ENCODE results near the gene TAF11. TPM values are rescaled to one million over a fixed set of nuclear protein-coding genes. Genes with fewer than 3 reads are reported as not detected.

The TAF11 gene
- total and polyA plus RNA-seq, 11 donors, result 14.6 to 75.7 (median 21.8) TPM

- Histone ChIP-seq H3K27ac (no peak overlapping the region), H3K4me1 (no peaks in the 10 kb centered on the region), H3K4me3 (no peak overlapping the region), H3K9me3 (no peaks in the 10 kb centered on the region), H3K36me3 (peaks cover 0 to 95% (median 70%) of the 10 kb centered on the region in 9 donors), H3K27me3 (no peaks in the 10 kb centered on the region)
- no peak for ATAC-seq
- TF ChIP-seq CTCF (IDR thresholded peaks at IDR 0.05), result no peak
- no peak for TF ChIP-seq POLR2A (IDR thresholded peaks at IDR 0.05)
- DNase-seq, result no peak
- intact Hi-C loops (cut with DNase I), result no loop called here
- WGBS, 4 donors, result 93 to 96% (median 94%) methylated on average over 2 of the region's 2 CpGs
Measured at GRCh38 chr6:34829137-34829536, 58.7 kb downstream of the TAF11 start.

Other genes with a start within 250 kb of the TAF11 start
- gene ILRUN, start 191.3 kb downstream of the TAF11 start, total RNA-seq, result 100 to 1,000 TPM in 8 of 9 donors, 10 to 100 TPM in 1; 91.2 to 191 (median 116) TPM
- 100 to 1,000 TPM in 1 of 2 donors, 10 to 100 TPM in 1; 95.4 to 150 TPM for gene ILRUN, start 191.3 kb downstream of the TAF11 start, polyA plus RNA-seq
- 100 to 1,000 TPM; 122 to 223 (median 148) TPM for gene SNRPC, start 130.5 kb downstream of the TAF11 start, total RNA-seq
- gene SNRPC, start 130.5 kb downstream of the TAF11 start, polyA plus RNA-seq, result 100 to 1,000 TPM; 210 to 286 TPM
- 10 to 100 TPM; 16.5 to 36.8 (median 22.4) TPM for gene BLTP3A, start 96.0 kb downstream of the TAF11 start, total RNA-seq
- gene BLTP3A, start 96.0 kb downstream of the TAF11 start, polyA plus RNA-seq, result 10 to 100 TPM in 1 of 2 donors, 1 to 10 TPM in 1; 4.1 to 13.9 TPM
- gene ANKS1A, start 1.2 kb upstream of the TAF11 start, total RNA-seq, result 10 to 100 TPM; 23.8 to 49.5 (median 30.4) TPM
- gene ANKS1A, start 1.2 kb upstream of the TAF11 start, polyA plus RNA-seq, result 10 to 100 TPM; 11.0 to 17.7 TPM

Data from heart left ventricle (tissue), 16 donors.